Activated B cell treated with CpG ODN at 0.5 μM for 24 hours (primary cell): ENCODE results near the gene KCNK1. TPM values are rescaled to one million over a fixed set of nuclear protein-coding genes. Genes with fewer than 3 reads are reported as not detected.
"Not testable (repeated sequence)": the region's sequence is repeated elsewhere in the genome, so short reads cannot be mapped to it uniquely, and the experiment has no call there.

Experiments used
- ATAC-seq: fragments of 200-7000 bp; cut with Tn5 transposase; one replicate; pipeline ENCODE4 v1.10.0; 2021; ENCODE audit warnings: low read depth, mild to moderate bottlenecking, moderate library complexity
- CTCF ChIA-PET: fragments of 350-600 bp; sonication (Branson Sonifier 250); formaldehyde crosslinking; loops from one replicate; lab custom pipeline; 2021; ENCODE audit warnings: antibody characterized with exemption; lab: Charles Lee
- POLR2A ChIA-PET: fragments of 350-600 bp; sonication (Branson Sonifier 250); formaldehyde crosslinking; loops from one replicate; lab custom pipeline; 2021; ENCODE audit warnings: antibody characterized with exemption; lab: Charles Lee
- DNase-seq: peaks from one replicate; pipeline ENCODE4 v3.0.0; 2022
- H3K27ac Mint-ChIP-seq: one replicate; pipeline ENCODE4 v1.8.0; 2020; ENCODE audit warnings: mixed read lengths
- H3K27me3 Mint-ChIP-seq: one replicate; pipeline ENCODE4 v1.8.0; 2021; ENCODE audit warnings: mixed read lengths
- H3K36me3 Mint-ChIP-seq: one replicate; pipeline ENCODE4 v1.8.0; 2021; ENCODE audit warnings: low read depth, mixed read lengths
- H3K4me1 Mint-ChIP-seq: one replicate; pipeline ENCODE4 v1.8.0; 2021; ENCODE audit warnings: mixed read lengths
- H3K4me3 Mint-ChIP-seq: one replicate; pipeline ENCODE4 v1.8.0; 2020; ENCODE audit warnings: mild to moderate bottlenecking, mixed read lengths
- H3K9me3 Mint-ChIP-seq: one replicate; pipeline ENCODE4 v1.8.0; 2020; ENCODE audit warnings: mixed read lengths
- CTCF ChIP-seq: fragments of 200-600 bp; IDR thresholded peaks from one replicate; pipeline ENCODE4 v1.8.0; 2022; ENCODE audit warnings: antibody characterized with exemption, mild to moderate bottlenecking
- intact Hi-C: fragments of 100-400 bp; cut with micrococcal nuclease; formaldehyde crosslinking; loops from one replicate; pipeline ENCODE4 v1.15.1; 2024
- total RNA-seq: library from RNA; stranded (reverse); gene quantifications from 2 replicates; pipeline ENCODE4 v1.2.3, GENCODE V29; 2022

The KCNK1 gene
- total RNA-seq, 1 donor from 2014 or later: not detected

- ChIA-PET CTCF (no interaction called here), POLR2A (no interaction called here)
- no peak overlapping the region for H3K4me3 Mint-ChIP-seq
- peaks cover 10% of the 10 kb centered on the region for H3K27me3 Mint-ChIP-seq
- no peak for DNase-seq
- no peaks in the 10 kb centered on the region for H3K4me1 Mint-ChIP-seq
- no peak for TF ChIP-seq CTCF
- H3K27ac Mint-ChIP-seq: no peak overlapping the region
- H3K36me3 Mint-ChIP-seq: no peaks in the 10 kb centered on the region
- no peaks in the 10 kb centered on the region for H3K9me3 Mint-ChIP-seq
- ATAC-seq: no peak
- intact Hi-C loops: no loop called here
These were observed 7.1 kb upstream of the KCNK1 start for GRCh38 chr1:233606813-233607212.

- POLR2A ChIA-PET: no interaction called here
- no peaks in the 10 kb centered on the region for H3K4me1 Mint-ChIP-seq
- peaks cover 16% of the 10 kb centered on the region for H3K27me3 Mint-ChIP-seq
These were observed 6.4 kb upstream of the KCNK1 start for GRCh38 chr1:233607252-233608119.

GRCh38 chr1:233608988-233609387, 4.9 kb upstream of the KCNK1 start:
- peaks cover 20% of the 10 kb centered on the region for H3K27me3 Mint-ChIP-seq
- no peak overlapping the region for H3K4me3 Mint-ChIP-seq
- no peaks in the 10 kb centered on the region for H3K36me3 Mint-ChIP-seq
- H3K9me3 Mint-ChIP-seq: no peaks in the 10 kb centered on the region
- TF ChIP-seq CTCF: no peak
- DNase-seq (no peak), ATAC-seq (no peak)
- H3K4me1 Mint-ChIP-seq: peaks cover 3% of the 10 kb centered on the region
- intact Hi-C loops: no loop called here
- no peak overlapping the region for H3K27ac Mint-ChIP-seq
- POLR2A ChIA-PET: no interaction called here
- CTCF ChIA-PET: no interaction called here

More at GRCh38 chr1:233607252-233608119, 6.4 kb upstream of the KCNK1 start:
- TF ChIP-seq CTCF: no peak
- DNase-seq (no peak), ATAC-seq (no peak)
- CTCF ChIA-PET: no interaction called here
- Mint-ChIP-seq H3K9me3 (no peaks in the 10 kb centered on the region), H3K27ac (no peak overlapping the region), H3K36me3 (no peaks in the 10 kb centered on the region), H3K4me3 (no peak overlapping the region)
- intact Hi-C loops: no loop called here

GRCh38 chr1:233609926-233610325, 4.0 kb upstream of the KCNK1 start:
- Mint-ChIP-seq H3K36me3 (no peaks in the 10 kb centered on the region), H3K27me3 (peaks cover 24% of the 10 kb centered on the region), H3K27ac (no peak overlapping the region), H3K4me3 (no peak overlapping the region), H3K9me3 (no peaks in the 10 kb centered on the region), H3K4me1 (peaks cover 4% of the 10 kb centered on the region)
- no peak for TF ChIP-seq CTCF
- ATAC-seq (no peak), DNase-seq (no peak)
- CTCF ChIA-PET: no interaction called here
- intact Hi-C loops: no loop called here
- POLR2A ChIA-PET: no interaction called here

GRCh38 chr1:233610628-233611027, 3.3 kb upstream of the KCNK1 start:
- H3K36me3 Mint-ChIP-seq: no peaks in the 10 kb centered on the region
- ATAC-seq (no peak), DNase-seq (no peak)
- peaks cover 4% of the 10 kb centered on the region for H3K4me1 Mint-ChIP-seq
- POLR2A ChIA-PET: no interaction called here
- H3K4me3 Mint-ChIP-seq: no peak overlapping the region
- CTCF ChIA-PET: no interaction called here
- H3K27me3 Mint-ChIP-seq: peaks cover 31% of the 10 kb centered on the region
- intact Hi-C loops: no loop called here
- no peak for TF ChIP-seq CTCF
- no peaks in the 10 kb centered on the region for H3K9me3 Mint-ChIP-seq
- H3K27ac Mint-ChIP-seq: no peak overlapping the region

GRCh38 chr1:233611363-233611762, 2.5 kb upstream of the KCNK1 start:
- H3K36me3 Mint-ChIP-seq, intact Hi-C loops, H3K27ac Mint-ChIP-seq, ATAC-seq, POLR2A ChIA-PET, H3K9me3 Mint-ChIP-seq, DNase-seq, H3K4me3 Mint-ChIP-seq, CTCF ChIA-PET, H3K4me1 Mint-ChIP-seq: not testable (repeated sequence)
- H3K27me3 Mint-ChIP-seq: peaks cover 36% of the 10 kb centered on the region
